ENCODE data around the gene RMP24.

RMP24 gene

DNA sequence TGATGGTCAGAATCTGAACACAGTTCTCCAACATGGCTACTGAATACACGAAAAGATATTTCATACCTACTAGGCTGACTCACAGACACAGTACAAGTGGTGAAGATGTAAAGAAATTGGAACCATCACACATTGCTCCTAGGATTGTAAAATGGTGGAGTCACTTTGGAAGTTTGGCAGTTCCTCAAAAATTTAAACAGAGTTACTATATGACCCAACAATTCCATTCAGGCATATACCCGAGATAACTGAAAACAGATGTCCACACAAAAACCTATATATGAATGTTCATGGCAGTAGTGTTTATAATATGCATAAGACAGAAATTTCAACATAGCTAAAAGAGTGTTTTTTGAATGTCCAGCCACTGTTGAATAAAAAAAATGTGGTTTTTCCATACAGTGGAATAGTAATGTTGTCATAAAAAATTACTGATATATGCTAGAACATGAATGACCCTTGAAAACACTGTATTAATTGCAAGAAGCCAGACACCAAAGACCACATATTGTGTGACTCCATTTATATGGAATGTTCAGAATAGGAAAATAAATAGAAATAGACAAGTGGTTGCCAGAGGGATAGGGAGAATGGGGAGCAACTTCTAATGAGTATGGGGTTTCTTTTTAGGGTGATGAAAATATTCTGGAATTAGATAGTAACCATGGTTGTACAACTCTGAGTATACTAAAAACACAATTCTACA lies 10.1 kb downstream of the RMP24 start (continued):
- no peak for TF ChIP-seq ZNF510 (CRISPR knock-in tag; IDR thresholded peaks at IDR 0.05; ENCODE audit: low read depth)
- TF ChIP-seq KLF6 (CRISPR knock-in tag; IDR thresholded peaks at IDR 0.05), result no peak
- TF ChIP-seq, protein P1, sequence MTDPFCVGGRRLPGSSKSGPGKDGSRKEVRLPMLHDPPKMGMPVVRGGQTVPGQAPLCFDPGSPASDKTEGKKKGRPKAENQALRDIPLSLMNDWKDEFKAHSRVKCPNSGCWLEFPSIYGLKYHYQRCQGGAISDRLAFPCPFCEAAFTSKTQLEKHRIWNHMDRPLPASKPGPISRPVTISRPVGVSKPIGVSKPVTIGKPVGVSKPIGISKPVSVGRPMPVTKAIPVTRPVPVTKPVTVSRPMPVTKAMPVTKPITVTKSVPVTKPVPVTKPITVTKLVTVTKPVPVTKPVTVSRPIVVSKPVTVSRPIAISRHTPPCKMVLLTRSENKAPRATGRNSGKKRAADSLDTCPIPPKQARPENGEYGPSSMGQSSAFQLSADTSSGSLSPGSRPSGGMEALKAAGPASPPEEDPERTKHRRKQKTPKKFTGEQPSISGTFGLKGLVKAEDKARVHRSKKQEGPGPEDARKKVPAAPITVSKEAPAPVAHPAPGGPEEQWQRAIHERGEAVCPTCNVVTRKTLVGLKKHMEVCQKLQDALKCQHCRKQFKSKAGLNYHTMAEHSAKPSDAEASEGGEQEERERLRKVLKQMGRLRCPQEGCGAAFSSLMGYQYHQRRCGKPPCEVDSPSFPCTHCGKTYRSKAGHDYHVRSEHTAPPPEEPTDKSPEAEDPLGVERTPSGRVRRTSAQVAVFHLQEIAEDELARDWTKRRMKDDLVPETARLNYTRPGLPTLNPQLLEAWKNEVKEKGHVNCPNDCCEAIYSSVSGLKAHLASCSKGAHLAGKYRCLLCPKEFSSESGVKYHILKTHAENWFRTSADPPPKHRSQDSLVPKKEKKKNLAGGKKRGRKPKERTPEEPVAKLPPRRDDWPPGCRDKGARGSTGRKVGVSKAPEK (CRISPR knock-in tag; IDR thresholded peaks at IDR 0.05; ENCODE audit: borderline replicate concordance), result no peak
- no peak for TF ChIP-seq ZNF205 (CRISPR knock-in tag; IDR thresholded peaks at IDR 0.05)

DNA sequence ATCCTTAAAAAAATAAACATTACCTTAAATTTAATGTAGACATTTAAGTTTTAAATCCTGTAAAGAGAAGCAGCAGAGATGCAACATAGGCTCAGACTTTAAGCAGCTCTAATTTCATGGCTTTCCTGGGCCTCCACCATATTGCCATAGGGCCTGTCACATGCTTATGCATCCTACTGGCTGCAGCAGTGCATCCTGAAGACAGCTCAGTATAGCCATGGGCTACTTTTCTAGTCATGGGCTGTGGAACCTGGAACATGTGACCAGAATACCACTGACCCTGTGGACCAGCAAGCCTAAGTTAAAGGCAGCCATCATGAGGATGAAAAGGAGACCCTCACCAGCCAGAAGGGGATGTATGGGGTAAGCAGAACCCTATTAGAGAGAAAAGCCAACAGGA lies 10.7 kb downstream of the RMP24 start:
- no peak for ATAC-seq
- no peak overlapping the region for H3K4me3 ChIP-seq (replicated peaks in 1 of 3; ENCODE audit: insufficient read depth in 1 of 3, low read depth in 2 of 3, low read length in 3 of 3)
- intact Hi-C loops (cut with micrococcal nuclease; ENCODE audit: unreplicated experiment) (no loop called here), in situ Hi-C loops (cut with HindIII; ENCODE audit: extremely low pct_ligation_motif_present, low pct_unique_long_range_greater_than_20kb) (no loop called here)
- no peak for FAIRE-seq
- no peaks in the 10 kb centered on the region for H3K27me3 ChIP-seq (ENCODE audit: control insufficient read depth in 1 of 2, insufficient read depth in 2 of 2, low read length in 2 of 2)
- H3K9ac ChIP-seq (ENCODE audit: insufficient read depth, low read depth, low read length), result no peak overlapping the region
- H3K4me1 ChIP-seq (ENCODE audit: insufficient read depth, low read length), result no peaks in the 10 kb centered on the region
- no peaks in the 10 kb centered on the region for H4K20me1 ChIP-seq (ENCODE audit: insufficient read depth, low read length)
- no peak overlapping the region for H3K27ac ChIP-seq (ENCODE audit: extremely low read length, insufficient read depth, low read length)
- ChIA-PET POLR2A (interaction anchor here (1.4 kb wide), 1 partner anchor 11 kb away, joined by 4 read pairs; the partner anchor contains the start of gene RMP24), CTCF (ENCODE audit: low intra/inter-chr PET ratio, low total read pairs) (no interaction called here)
- peaks cover 0 to 21% of the 10 kb centered on the region in 2 experiments; a peak in 4 of 5 replicates for H3K36me3 ChIP-seq (replicated peaks in 1 of 2; ENCODE audit: control insufficient read depth in 1 of 2, insufficient read depth in 2 of 2, low read length in 2 of 2)
- no peak overlapping the region for H3K4me2 ChIP-seq (ENCODE audit: low read depth, low read length)
- no peaks in the 10 kb centered on the region for H3K9me3 ChIP-seq (ENCODE audit: low read length)
- BruUV-seq (replicated peaks), result no TSS peak
- TF ChIP-seq MATR3 (CRISPR knock-in tag; IDR thresholded peaks at IDR 0.05) (no peak), HHEX (CRISPR knock-in tag; IDR thresholded peaks at IDR 0.05) (no peak), JDP2 (CRISPR knock-in tag; IDR thresholded peaks at IDR 0.05; ENCODE audit: borderline replicate concordance) (no peak), ZNF3 (CRISPR knock-in tag; IDR thresholded peaks at IDR 0.05) (no peak), NR2F2 (IDR thresholded peaks at IDR 0.05; ENCODE audit: borderline replicate concordance, low read depth) (no peak)
- TF ChIP-seq, protein P2, sequence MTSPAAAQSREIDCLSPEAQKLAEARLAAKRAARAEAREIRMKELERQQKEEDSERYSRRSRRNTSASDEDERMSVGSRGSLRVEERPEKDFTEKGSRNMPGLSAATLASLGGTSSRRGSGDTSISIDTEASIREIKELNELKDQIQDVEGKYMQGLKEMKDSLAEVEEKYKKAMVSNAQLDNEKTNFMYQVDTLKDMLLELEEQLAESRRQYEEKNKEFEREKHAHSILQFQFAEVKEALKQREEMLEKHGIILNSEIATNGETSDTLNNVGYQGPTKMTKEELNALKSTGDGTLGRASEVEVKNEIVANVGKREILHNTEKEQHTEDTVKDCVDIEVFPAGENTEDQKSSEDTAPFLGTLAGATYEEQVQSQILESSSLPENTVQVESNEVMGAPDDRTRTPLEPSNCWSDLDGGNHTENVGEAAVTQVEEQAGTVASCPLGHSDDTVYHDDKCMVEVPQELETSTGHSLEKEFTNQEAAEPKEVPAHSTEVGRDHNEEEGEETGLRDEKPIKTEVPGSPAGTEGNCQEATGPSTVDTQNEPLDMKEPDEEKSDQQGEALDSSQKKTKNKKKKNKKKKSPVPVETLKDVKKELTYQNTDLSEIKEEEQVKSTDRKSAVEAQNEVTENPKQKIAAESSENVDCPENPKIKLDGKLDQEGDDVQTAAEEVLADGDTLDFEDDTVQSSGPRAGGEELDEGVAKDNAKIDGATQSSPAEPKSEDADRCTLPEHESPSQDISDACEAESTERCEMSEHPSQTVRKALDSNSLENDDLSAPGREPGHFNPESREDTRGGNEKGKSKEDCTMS (CRISPR knock-in tag; conservative IDR thresholded peaks at IDR 0.05), result no peak
- TF ChIP-seq, protein P3, sequence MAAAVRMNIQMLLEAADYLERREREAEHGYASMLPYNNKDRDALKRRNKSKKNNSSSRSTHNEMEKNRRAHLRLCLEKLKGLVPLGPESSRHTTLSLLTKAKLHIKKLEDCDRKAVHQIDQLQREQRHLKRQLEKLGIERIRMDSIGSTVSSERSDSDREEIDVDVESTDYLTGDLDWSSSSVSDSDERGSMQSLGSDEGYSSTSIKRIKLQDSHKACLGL (CRISPR knock-in tag; IDR thresholded peaks at IDR 0.05), result no peak
- H2AFZ ChIP-seq (ENCODE audit: low read length), result no peak overlapping the region
- H3K79me2 ChIP-seq (ENCODE audit: insufficient read depth, low read length), result no peaks in the 10 kb centered on the region
- no peak for DNase-seq (ENCODE audit: low spot score)
